Measurements from ENCODE around the gene RNF145.

- TF ChIP-seq CTCF (conservative IDR thresholded peaks at IDR 0.05) = no peak
- TF ChIP-seq ZFX (IDR thresholded peaks at IDR 0.05) = no peak
These were observed 34.8 kb upstream of the RNF145 start for GRCh38 chr5:159244163-159244562.
